B cell (primary cell): ENCODE data around the gene MCAM. TPM values are rescaled to one million over a fixed set of nuclear protein-coding genes. Genes with fewer than 3 reads are reported as not detected.

ENCODE experiments used
- ATAC-seq: fragments of 200-7000 bp; cut with Tn5 transposase; one replicate; pipeline ENCODE4 v1.10.0; 2021; ENCODE audit warnings: low read depth, mild to moderate bottlenecking, moderate number of reproducible peaks, moderate library complexity
- CTCF ChIA-PET: fragments of 350-600 bp; sonication (Branson Sonifier 250); formaldehyde crosslinking; loops from one replicate; lab custom pipeline; 2021; ENCODE audit warnings: antibody characterized with exemption, inconsistent platforms; lab: Charles Lee
- POLR2A ChIA-PET: fragments of 350-600 bp; sonication (Branson Sonifier 250); formaldehyde crosslinking; loops from one replicate; lab custom pipeline; 2021; ENCODE audit warnings: antibody characterized with exemption; lab: Charles Lee
- DNase-seq: peaks from one replicate; pipeline ENCODE4 v3.0.0; 2013
- H2AFZ ChIP-seq: 2 replicates; pipeline ENCODE4 v1.6.1; 2012; ENCODE audit warnings: mild to moderate bottlenecking, low read depth, low read length; ENCODE audit not compliant: insufficient read depth, poor library complexity, severe bottlenecking
- H3K27ac ChIP-seq, 2 donors: 1 replicate in 1 of 2; 2 replicates in 1 of 2; pipeline ENCODE4 v1.5.1; 2012 to 2013; ENCODE audit warnings: low read length in 2 of 2, mild to moderate bottlenecking in 2 of 2, moderate library complexity in 1 of 2
- H3K27me3 ChIP-seq, 4 experiments: fragments of 200-600 bp in 1 of 4; sonication (generic) in 1 of 4; replicated peaks in 1 of 4; 1 replicate in 2 of 4; 2 replicates in 2 of 4; pipeline versions ENCODE4 v1.6.1 to v1.7.0; 2013 to 2016; ENCODE audit warnings: low read length in 3 of 4, mild to moderate bottlenecking in 2 of 4, mixed read lengths in 1 of 4, moderate library complexity in 1 of 4; ENCODE audit not compliant: insufficient read depth in 4 of 4, control insufficient read depth in 3 of 4; ENCODE audit errors: control extremely low read depth in 1 of 4
- H3K36me3 ChIP-seq, 2 experiments: replicated peaks in 1 of 2; 1 replicate in 1 of 2; 2 replicates in 1 of 2; pipeline versions ENCODE4 v1.6.1 to v1.7.1; 2013; ENCODE audit warnings: low read length in 1 of 2; ENCODE audit not compliant: insufficient read depth in 2 of 2, control insufficient read depth in 1 of 2; ENCODE audit errors: control extremely low read depth in 1 of 2, extremely low read depth in 1 of 2
- H3K4me1 ChIP-seq, 2 donors: fragments of 200-600 bp in 1 of 2; sonication (generic) in 1 of 2; 1 replicate in 1 of 2; 2 replicates in 1 of 2; pipeline versions ENCODE4 v1.5.1 to v1.6.1; 2013 to 2017; ENCODE audit warnings: low read length in 2 of 2; ENCODE audit not compliant: control insufficient read depth in 2 of 2, insufficient read depth in 2 of 2
- H3K4me2 ChIP-seq: replicated peaks from 2 replicates; pipeline ENCODE3; 2012; ENCODE audit warnings: mild to moderate bottlenecking, low read depth, low read length; ENCODE audit not compliant: poor library complexity, severe bottlenecking
- H3K4me3 ChIP-seq, 5 experiments: fragments of 200-600 bp in 1 of 5; sonication (generic) in 1 of 5; 1 replicate in 3 of 5; 2 replicates in 2 of 5; pipeline versions ENCODE4 v1.5.1 to v1.7.0; 2011 to 2016; ENCODE audit warnings: low read length in 4 of 5, mild to moderate bottlenecking in 4 of 5, low read depth in 2 of 5, control low read depth in 1 of 5, moderate library complexity in 1 of 5; ENCODE audit not compliant: insufficient read depth in 1 of 5; ENCODE audit errors: control extremely low read depth in 1 of 5, extremely low read depth in 1 of 5
- H3K79me2 ChIP-seq: fragments of 200-600 bp; sonication (generic); one replicate; pipeline ENCODE4 v1.6.0; 2016; ENCODE audit warnings: low read length; ENCODE audit not compliant: control insufficient read depth, insufficient read depth
- H3K9ac ChIP-seq: fragments of 200-600 bp; sonication (generic); 2 replicates; pipeline ENCODE4 v1.6.1; 2017; ENCODE audit warnings: mild to moderate bottlenecking, low read length, moderate library complexity
- H3K9me3 ChIP-seq, 3 donors: one replicate each; pipeline versions ENCODE4 v1.6.1 to v1.7.1; 2013; ENCODE audit warnings: low read length in 2 of 3; ENCODE audit not compliant: control insufficient read depth in 2 of 3, insufficient read depth in 1 of 3; ENCODE audit errors: control extremely low read depth in 1 of 3
- H4K20me1 ChIP-seq: 2 replicates; pipeline ENCODE4 v1.6.0; 2012; ENCODE audit warnings: mild to moderate bottlenecking, low read length; ENCODE audit not compliant: insufficient read depth, control insufficient read depth, poor library complexity, severe bottlenecking
- H3K27ac Mint-ChIP-seq: one replicate; pipeline ENCODE4 v1.8.0; 2021; ENCODE audit warnings: mixed read lengths
- H3K27me3 Mint-ChIP-seq: one replicate; pipeline ENCODE4 v1.8.0; 2021; ENCODE audit warnings: mixed read lengths
- H3K4me1 Mint-ChIP-seq: one replicate; pipeline ENCODE4 v1.8.0; 2021; ENCODE audit warnings: mixed read lengths
- H3K4me3 Mint-ChIP-seq: one replicate; pipeline ENCODE4 v1.8.0; 2021; ENCODE audit warnings: mixed read lengths
- H3K9me3 Mint-ChIP-seq: one replicate; pipeline ENCODE4 v1.8.0; 2022; ENCODE audit warnings: mixed read lengths; ENCODE audit not compliant: insufficient read depth
- CTCF ChIP-seq: fragments of 200-600 bp; IDR thresholded peaks from one replicate; pipeline ENCODE4 v1.8.0; 2022; ENCODE audit warnings: antibody characterized with exemption, mild to moderate bottlenecking
- EZH2 ChIP-seq: IDR thresholded peaks from 2 replicates; pipeline ENCODE4 v1.6.1; 2012; ENCODE audit warnings: borderline replicate concordance, low read depth, mild to moderate bottlenecking, moderate library complexity, low read length; ENCODE audit not compliant: insufficient read depth, poor library complexity, severe bottlenecking
- WGBS: methylation state at CpG from one replicate; pipeline ENCODE4 v1.1.5; 2013; ENCODE audit warnings: missing lambda C conversion rate; ENCODE audit not compliant: insufficient coverage; 5-methylcytosine and 5-hydroxymethylcytosine counted together
- intact Hi-C: fragments of 100-400 bp; cut with micrococcal nuclease; formaldehyde crosslinking; loops from one replicate; pipeline ENCODE4 v1.10.0; 2022
- polyA plus RNA-seq: library from polyadenylated mRNA; depleted of rRNA; stranded (reverse); fragments of >200 nt; gene quantifications from 2 replicates; pipeline ENCODE4 v1.2.3, GENCODE V29; 2012
- total RNA-seq, 2 donors: library from RNA; stranded (reverse); fragments of 120-200 nt in 1 of 2; gene quantifications; 1 replicate in 1 of 2; 2 replicates in 1 of 2; pipeline versions ENCODE4 v1.2.3 to v1.2.4, GENCODE V29; 2013 to 2022

MCAM gene
- total and polyA plus RNA-seq, 2 donors (not counting 1 experiment from before 2014, with no cell fraction given), result 0.42 to 1.1 TPM

GRCh38 chr11:119303227-119303718, 13.7 kb downstream of the MCAM start:
- CTCF ChIA-PET, result interaction anchor here (0.9 to 1.6 kb wide), 2 partner anchors 19 to 20 kb away, joined by 3 to 4 read pairs; no protein-coding TSS in a partner anchor
- Mint-ChIP-seq H3K9me3 (no peaks in the 10 kb centered on the region), H3K27ac (no peak overlapping the region), H3K4me1 (no peaks in the 10 kb centered on the region), H3K4me3 (no peak overlapping the region), H3K27me3 (no peaks in the 10 kb centered on the region)
- Histone ChIP-seq H3K79me2 (no peaks in the 10 kb centered on the region), H4K20me1 (no peaks in the 10 kb centered on the region), H3K9ac (no peak overlapping the region), H2AFZ (no peak overlapping the region), H3K27ac (no peak overlapping the region), H3K4me2 (no peak overlapping the region), H3K36me3 (peaks cover 39 to 72% of the 10 kb centered on the region in 2 experiments), H3K27me3 (no peaks in the 10 kb centered on the region), H3K4me3 (no peak overlapping the region), H3K4me1 (no peaks in the 10 kb centered on the region), H3K9me3 (no peaks in the 10 kb centered on the region)
- POLR2A ChIA-PET, result no interaction called here
- DNase-seq (no peak), ATAC-seq (no peak)
- intact Hi-C loops, result no loop called here
- WGBS, result 100% methylated on average over 1 of the region's 5 CpGs
- TF ChIP-seq CTCF (no peak), EZH2 (no peak)

GRCh38 chr11:119300198-119300964, 16.5 kb downstream of the MCAM start:
- no peak overlapping the region for H3K4me3 ChIP-seq
- intact Hi-C loops, result no loop called here
- ChIA-PET CTCF (interaction anchor here (0.9 to 2.0 kb wide), 5 partner anchors 21 to 131 kb away, joined by 3 to 5 read pairs (median 4); no protein-coding TSS in a partner anchor), POLR2A (no interaction called here)
- no peaks in the 10 kb centered on the region for H3K9me3 Mint-ChIP-seq
- H3K4me1 ChIP-seq, result no peaks in the 10 kb centered on the region
- H3K36me3 ChIP-seq, result peaks cover 38 to 83% of the 10 kb centered on the region in 2 experiments
- H3K4me1 Mint-ChIP-seq, result no peaks in the 10 kb centered on the region
- TF ChIP-seq EZH2 (no peak), CTCF (no peak)
- WGBS, result no CpG with 5 or more reads among the region's 3 CpGs
- H3K27me3 ChIP-seq, result no peaks in the 10 kb centered on the region
- no peak for ATAC-seq
- H2AFZ ChIP-seq, result no peak overlapping the region
- H3K27ac ChIP-seq, result no peak overlapping the region
- H3K27me3 Mint-ChIP-seq, result no peaks in the 10 kb centered on the region
- H3K4me2 ChIP-seq, result no peak overlapping the region
- H3K4me3 Mint-ChIP-seq, result no peak overlapping the region
- no peaks in the 10 kb centered on the region for H4K20me1 ChIP-seq
- no peak overlapping the region for H3K27ac Mint-ChIP-seq
- no peaks in the 10 kb centered on the region for H3K9me3 ChIP-seq
- no peaks in the 10 kb centered on the region for H3K79me2 ChIP-seq
- H3K9ac ChIP-seq, result no peak overlapping the region
- DNase-seq, result no peak
